WTC11 (cell line): ENCODE results near the gene COG6. TPM values are rescaled to one million over a fixed set of nuclear protein-coding genes. Genes with fewer than 3 reads are reported as not detected.

Experiments
- ATAC-seq: fragments of 200-7000 bp; cut with Tn5 transposase; 2 replicates; pipeline ENCODE4 v1.10.0; 2021; ENCODE audit warnings: mild to moderate bottlenecking, moderate library complexity
- CTCF ChIA-PET: fragments of 300-600 bp; sonication (Branson Sonifier 250); formaldehyde crosslinking; loops from one replicate; lab custom pipeline; 2021; ENCODE audit warnings: antibody characterized with exemption; lab: Charles Lee
- POLR2A ChIA-PET: fragments of 350-600 bp; sonication (Branson Sonifier 250); formaldehyde crosslinking; loops from one replicate; lab custom pipeline; 2021; ENCODE audit warnings: antibody characterized with exemption; lab: Charles Lee
- DNase-seq: peaks from one replicate; pipeline ENCODE4 v3.0.0; 2021; ENCODE audit warnings: low spot score
- H3K27ac Mint-ChIP-seq: 2 replicates; pipeline ENCODE4 v1.8.0; 2021; ENCODE audit warnings: mixed read lengths
- H3K27me3 Mint-ChIP-seq: 2 replicates; pipeline ENCODE4 v1.8.0; 2021; ENCODE audit warnings: low read depth, mild to moderate bottlenecking, moderate library complexity, mixed read lengths
- H3K36me3 Mint-ChIP-seq: 2 replicates; pipeline ENCODE4 v1.8.0; 2021; ENCODE audit warnings: mixed read lengths
- H3K4me1 Mint-ChIP-seq: 2 replicates; pipeline ENCODE4 v1.8.0; 2022; ENCODE audit warnings: mixed read lengths
- H3K4me3 Mint-ChIP-seq: 2 replicates; pipeline ENCODE4 v1.8.0; 2021; ENCODE audit warnings: mild to moderate bottlenecking, moderate library complexity, mixed read lengths
- H3K9me3 Mint-ChIP-seq: 2 replicates; pipeline ENCODE4 v1.8.0; 2021; ENCODE audit warnings: mixed read lengths
- CREB1 ChIP-seq: sonication (generic); formaldehyde crosslinking; IDR thresholded peaks from 2 replicates; pipeline ENCODE4 v1.8.0; 2023; ENCODE audit warnings: mild to moderate bottlenecking, missing genetic modification reagents
- ELF4 ChIP-seq: sonication (generic); formaldehyde crosslinking; IDR thresholded peaks from 2 replicates; pipeline ENCODE4 v1.8.1; 2022; ENCODE audit warnings: low read depth, mild to moderate bottlenecking, moderate library complexity, missing genetic modification reagents
- GABPB1 ChIP-seq: sonication (generic); formaldehyde crosslinking; IDR thresholded peaks from 2 replicates; pipeline ENCODE4 v1.8.1; 2023; ENCODE audit warnings: mild to moderate bottlenecking, missing genetic modification reagents
- KAT7 ChIP-seq: sonication (generic); formaldehyde crosslinking; IDR thresholded peaks from 2 replicates; pipeline ENCODE4 v1.8.1; 2023; ENCODE audit warnings: missing genetic modification reagents, mild to moderate bottlenecking, borderline replicate concordance
- NFE2L1 ChIP-seq: sonication (generic); formaldehyde crosslinking; IDR thresholded peaks from 2 replicates; pipeline ENCODE4 v1.8.1; 2023; ENCODE audit warnings: missing genetic modification reagents
- NR3C1 ChIP-seq: sonication (generic); formaldehyde crosslinking; conservative IDR thresholded peaks from 2 replicates; pipeline ENCODE4 v1.8.1; 2023; ENCODE audit warnings: low read depth, mild to moderate bottlenecking, missing genetic modification reagents
- RELA ChIP-seq: sonication (generic); formaldehyde crosslinking; IDR thresholded peaks from 2 replicates; pipeline ENCODE4 v1.8.1; 2022; ENCODE audit warnings: missing genetic modification reagents, mild to moderate bottlenecking, borderline replicate concordance
- SMAD4 ChIP-seq: sonication (generic); formaldehyde crosslinking; IDR thresholded peaks from 2 replicates; pipeline ENCODE4 v1.8.0; 2022; ENCODE audit warnings: mild to moderate bottlenecking, missing genetic modification reagents
- SOX15 ChIP-seq: fragments of 250-450 bp; sonication (Bioruptor Pico); IDR thresholded peaks from 2 replicates; pipeline ENCODE4 v1.9.0; 2021; ENCODE audit warnings: mild to moderate bottlenecking
- TCF7 ChIP-seq: sonication (generic); formaldehyde crosslinking; IDR thresholded peaks from 2 replicates; pipeline ENCODE4 v1.8.0; 2022; ENCODE audit warnings: mild to moderate bottlenecking, low read depth, missing genetic modification reagents, moderate library complexity
- TP53 ChIP-seq: sonication (generic); formaldehyde crosslinking; IDR thresholded peaks from 2 replicates; pipeline ENCODE4 v1.8.1; 2023; ENCODE audit warnings: mild to moderate bottlenecking, missing genetic modification reagents
- ZBTB21 ChIP-seq: sonication (generic); formaldehyde crosslinking; IDR thresholded peaks from 2 replicates; pipeline ENCODE4 v1.8.1; 2023; ENCODE audit warnings: mild to moderate bottlenecking, missing genetic modification reagents, borderline replicate concordance
- total RNA-seq: library from RNA; stranded (reverse); gene quantifications from 3 replicates; pipeline ENCODE4 v1.2.3, GENCODE V29; 2021
- TF ChIP-seq, protein P1 (sequence below): fragments of 250-450 bp; sonication (Bioruptor Pico); IDR thresholded peaks from 2 replicates; pipeline ENCODE4 v1.9.0; 2021; ENCODE audit warnings: mild to moderate bottlenecking
- TF ChIP-seq, protein P2 (sequence below): sonication (generic); formaldehyde crosslinking; IDR thresholded peaks from 2 replicates; pipeline ENCODE4 v1.8.1; 2023; ENCODE audit warnings: mild to moderate bottlenecking, missing genetic modification reagents, moderate library complexity
- TF ChIP-seq, protein P3 (sequence below): sonication (generic); formaldehyde crosslinking; IDR thresholded peaks from 2 replicates; pipeline ENCODE4 v1.8.1; 2023; ENCODE audit warnings: mild to moderate bottlenecking, moderate library complexity, missing genetic modification reagents
- TF ChIP-seq, protein P4 (sequence below): sonication (generic); formaldehyde crosslinking; IDR thresholded peaks from 2 replicates; pipeline ENCODE4 v1.8.1; 2022; ENCODE audit warnings: mild to moderate bottlenecking, missing genetic modification reagents, moderate library complexity, borderline replicate concordance
- TF ChIP-seq, protein P5 (sequence below): fragments of 250-450 bp; sonication (Bioruptor Pico); IDR thresholded peaks from 2 replicates; pipeline ENCODE4 v1.9.0; 2021; ENCODE audit warnings: moderate library complexity, mild to moderate bottlenecking, inconsistent platforms, borderline replicate concordance
- TF ChIP-seq, protein P6 (sequence below): sonication (generic); formaldehyde crosslinking; IDR thresholded peaks from 2 replicates; pipeline ENCODE4 v1.8.1; 2022; ENCODE audit warnings: mild to moderate bottlenecking, moderate library complexity, missing genetic modification reagents
- TF ChIP-seq, protein P7 (sequence below): sonication (generic); formaldehyde crosslinking; IDR thresholded peaks from 2 replicates; pipeline ENCODE4 v1.8.0; 2023; ENCODE audit warnings: missing genetic modification reagents, mild to moderate bottlenecking, borderline replicate concordance
- TF ChIP-seq, protein P8 (sequence below): sonication (generic); formaldehyde crosslinking; conservative IDR thresholded peaks from 2 replicates; pipeline ENCODE4 v1.8.1; 2023; ENCODE audit warnings: mild to moderate bottlenecking, low read depth, missing genetic modification reagents, moderate library complexity

The COG6 gene
- total RNA-seq, 1 experiment from 2014 or later = 23.0 TPM

DNA sequence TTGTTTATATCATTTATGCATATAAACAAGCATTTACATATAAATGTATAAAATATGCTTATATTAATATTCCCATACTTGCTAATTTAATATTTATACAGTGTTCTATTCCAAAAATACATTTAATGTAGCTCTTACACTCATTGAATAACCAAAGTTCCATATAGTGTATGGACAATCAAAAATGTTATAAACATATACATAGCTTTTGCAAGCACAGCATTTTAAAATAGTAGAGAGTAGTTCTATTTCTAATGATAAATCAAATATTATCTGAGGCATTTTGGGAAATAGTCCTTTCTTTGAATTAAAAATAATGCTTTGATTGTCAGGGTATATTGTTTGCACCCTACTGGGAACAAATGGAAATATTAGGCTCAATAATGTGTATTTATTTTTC is 22.5 kb upstream of the COG6 start (continued):
- TF ChIP-seq, protein P1, sequence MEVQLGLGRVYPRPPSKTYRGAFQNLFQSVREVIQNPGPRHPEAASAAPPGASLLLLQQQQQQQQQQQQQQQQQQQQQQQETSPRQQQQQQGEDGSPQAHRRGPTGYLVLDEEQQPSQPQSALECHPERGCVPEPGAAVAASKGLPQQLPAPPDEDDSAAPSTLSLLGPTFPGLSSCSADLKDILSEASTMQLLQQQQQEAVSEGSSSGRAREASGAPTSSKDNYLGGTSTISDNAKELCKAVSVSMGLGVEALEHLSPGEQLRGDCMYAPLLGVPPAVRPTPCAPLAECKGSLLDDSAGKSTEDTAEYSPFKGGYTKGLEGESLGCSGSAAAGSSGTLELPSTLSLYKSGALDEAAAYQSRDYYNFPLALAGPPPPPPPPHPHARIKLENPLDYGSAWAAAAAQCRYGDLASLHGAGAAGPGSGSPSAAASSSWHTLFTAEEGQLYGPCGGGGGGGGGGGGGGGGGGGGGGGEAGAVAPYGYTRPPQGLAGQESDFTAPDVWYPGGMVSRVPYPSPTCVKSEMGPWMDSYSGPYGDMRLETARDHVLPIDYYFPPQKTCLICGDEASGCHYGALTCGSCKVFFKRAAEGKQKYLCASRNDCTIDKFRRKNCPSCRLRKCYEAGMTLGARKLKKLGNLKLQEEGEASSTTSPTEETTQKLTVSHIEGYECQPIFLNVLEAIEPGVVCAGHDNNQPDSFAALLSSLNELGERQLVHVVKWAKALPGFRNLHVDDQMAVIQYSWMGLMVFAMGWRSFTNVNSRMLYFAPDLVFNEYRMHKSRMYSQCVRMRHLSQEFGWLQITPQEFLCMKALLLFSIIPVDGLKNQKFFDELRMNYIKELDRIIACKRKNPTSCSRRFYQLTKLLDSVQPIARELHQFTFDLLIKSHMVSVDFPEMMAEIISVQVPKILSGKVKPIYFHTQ = no peak

DNA sequence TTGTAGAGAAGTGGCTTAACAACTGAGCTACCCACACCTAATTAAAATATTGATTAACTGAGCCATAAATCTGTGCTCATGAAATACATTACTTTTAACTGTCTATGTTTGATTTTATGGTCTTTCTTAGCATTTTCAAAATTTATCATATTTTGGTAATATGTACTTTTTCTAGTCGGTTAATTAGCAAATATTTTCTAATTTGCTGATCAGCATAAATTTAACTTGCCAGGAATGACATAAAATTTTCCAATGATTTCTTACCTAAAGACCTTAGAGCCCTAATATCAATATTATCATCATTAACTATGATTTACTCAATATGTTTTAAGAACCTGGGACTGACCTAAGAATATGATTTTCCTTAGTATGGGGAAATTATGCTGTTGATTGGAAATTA is 19.9 kb upstream of the COG6 start:
- DNase-seq (no peak), ATAC-seq (no peak)
- Mint-ChIP-seq H3K4me1 (peaks cover 4% of the 10 kb centered on the region), H3K4me3 (no peak overlapping the region), H3K27ac (no peak overlapping the region), H3K9me3 (peaks cover 11% of the 10 kb centered on the region), H3K27me3 (peaks cover 4% of the 10 kb centered on the region), H3K36me3 (no peaks in the 10 kb centered on the region)
- POLR2A ChIA-PET = interaction anchor here (0.7 kb wide), 1 partner anchor 18 kb away, joined by 3 read pairs; no protein-coding TSS in a partner anchor
- CTCF ChIA-PET = interaction anchor here (0.8 kb wide), 1 partner anchor 19 kb away, joined by 3 read pairs; no protein-coding TSS in a partner anchor
- TF ChIP-seq TCF7 (no peak), TP53 (CRISPR knock-in tag) (no peak), RELA (CRISPR knock-in tag) (no peak), ZBTB21 (CRISPR knock-in tag) (no peak), SOX15 (CRISPR knock-in tag) (no peak), NR3C1 (CRISPR knock-in tag) (no peak), CREB1 (CRISPR knock-in tag) (no peak), GABPB1 (no peak), SMAD4 (CRISPR knock-in tag) (no peak), KAT7 (CRISPR knock-in tag) (no peak), ELF4 (no peak), NFE2L1 (CRISPR knock-in tag) (no peak)
- TF ChIP-seq, protein P2, sequence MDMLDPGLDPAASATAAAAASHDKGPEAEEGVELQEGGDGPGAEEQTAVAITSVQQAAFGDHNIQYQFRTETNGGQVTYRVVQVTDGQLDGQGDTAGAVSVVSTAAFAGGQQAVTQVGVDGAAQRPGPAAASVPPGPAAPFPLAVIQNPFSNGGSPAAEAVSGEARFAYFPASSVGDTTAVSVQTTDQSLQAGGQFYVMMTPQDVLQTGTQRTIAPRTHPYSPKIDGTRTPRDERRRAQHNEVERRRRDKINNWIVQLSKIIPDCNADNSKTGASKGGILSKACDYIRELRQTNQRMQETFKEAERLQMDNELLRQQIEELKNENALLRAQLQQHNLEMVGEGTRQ (CRISPR knock-in tag) = no peak
- TF ChIP-seq, protein P3, sequence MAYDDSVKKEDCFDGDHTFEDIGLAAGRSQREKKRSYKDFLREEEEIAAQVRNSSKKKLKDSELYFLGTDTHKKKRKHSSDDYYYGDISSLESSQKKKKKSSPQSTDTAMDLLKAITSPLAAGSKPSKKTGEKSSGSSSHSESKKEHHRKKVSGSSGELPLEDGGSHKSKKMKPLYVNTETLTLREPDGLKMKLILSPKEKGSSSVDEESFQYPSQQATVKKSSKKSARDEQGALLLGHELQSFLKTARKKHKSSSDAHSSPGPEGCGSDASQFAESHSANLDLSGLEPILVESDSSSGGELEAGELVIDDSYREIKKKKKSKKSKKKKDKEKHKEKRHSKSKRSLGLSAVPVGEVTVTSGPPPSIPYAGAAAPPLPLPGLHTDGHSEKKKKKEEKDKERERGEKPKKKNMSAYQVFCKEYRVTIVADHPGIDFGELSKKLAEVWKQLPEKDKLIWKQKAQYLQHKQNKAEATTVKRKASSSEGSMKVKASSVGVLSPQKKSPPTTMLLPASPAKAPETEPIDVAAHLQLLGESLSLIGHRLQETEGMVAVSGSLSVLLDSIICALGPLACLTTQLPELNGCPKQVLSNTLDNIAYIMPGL (CRISPR knock-in tag) = no peak
- TF ChIP-seq, protein P4, sequence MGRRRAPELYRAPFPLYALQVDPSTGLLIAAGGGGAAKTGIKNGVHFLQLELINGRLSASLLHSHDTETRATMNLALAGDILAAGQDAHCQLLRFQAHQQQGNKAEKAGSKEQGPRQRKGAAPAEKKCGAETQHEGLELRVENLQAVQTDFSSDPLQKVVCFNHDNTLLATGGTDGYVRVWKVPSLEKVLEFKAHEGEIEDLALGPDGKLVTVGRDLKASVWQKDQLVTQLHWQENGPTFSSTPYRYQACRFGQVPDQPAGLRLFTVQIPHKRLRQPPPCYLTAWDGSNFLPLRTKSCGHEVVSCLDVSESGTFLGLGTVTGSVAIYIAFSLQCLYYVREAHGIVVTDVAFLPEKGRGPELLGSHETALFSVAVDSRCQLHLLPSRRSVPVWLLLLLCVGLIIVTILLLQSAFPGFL (CRISPR knock-in tag) = no peak
- TF ChIP-seq, protein P5, sequence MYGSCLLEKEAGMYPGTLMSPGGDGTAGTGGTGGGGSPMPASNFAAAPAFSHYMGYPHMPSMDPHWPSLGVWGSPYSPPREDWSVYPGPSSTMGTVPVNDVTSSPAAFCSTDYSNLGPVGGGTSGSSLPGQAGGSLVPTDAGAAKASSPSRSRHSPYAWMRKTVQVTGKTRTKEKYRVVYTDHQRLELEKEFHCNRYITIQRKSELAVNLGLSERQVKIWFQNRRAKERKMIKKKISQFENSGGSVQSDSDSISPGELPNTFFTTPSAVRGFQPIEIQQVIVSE (CRISPR knock-in tag) = no peak
- TF ChIP-seq, protein P6, sequence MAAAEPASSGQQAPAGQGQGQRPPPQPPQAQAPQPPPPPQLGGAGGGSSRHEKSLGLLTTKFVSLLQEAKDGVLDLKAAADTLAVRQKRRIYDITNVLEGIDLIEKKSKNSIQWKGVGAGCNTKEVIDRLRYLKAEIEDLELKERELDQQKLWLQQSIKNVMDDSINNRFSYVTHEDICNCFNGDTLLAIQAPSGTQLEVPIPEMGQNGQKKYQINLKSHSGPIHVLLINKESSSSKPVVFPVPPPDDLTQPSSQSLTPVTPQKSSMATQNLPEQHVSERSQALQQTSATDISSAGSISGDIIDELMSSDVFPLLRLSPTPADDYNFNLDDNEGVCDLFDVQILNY (CRISPR knock-in tag) = no peak
- TF ChIP-seq, protein P7, sequence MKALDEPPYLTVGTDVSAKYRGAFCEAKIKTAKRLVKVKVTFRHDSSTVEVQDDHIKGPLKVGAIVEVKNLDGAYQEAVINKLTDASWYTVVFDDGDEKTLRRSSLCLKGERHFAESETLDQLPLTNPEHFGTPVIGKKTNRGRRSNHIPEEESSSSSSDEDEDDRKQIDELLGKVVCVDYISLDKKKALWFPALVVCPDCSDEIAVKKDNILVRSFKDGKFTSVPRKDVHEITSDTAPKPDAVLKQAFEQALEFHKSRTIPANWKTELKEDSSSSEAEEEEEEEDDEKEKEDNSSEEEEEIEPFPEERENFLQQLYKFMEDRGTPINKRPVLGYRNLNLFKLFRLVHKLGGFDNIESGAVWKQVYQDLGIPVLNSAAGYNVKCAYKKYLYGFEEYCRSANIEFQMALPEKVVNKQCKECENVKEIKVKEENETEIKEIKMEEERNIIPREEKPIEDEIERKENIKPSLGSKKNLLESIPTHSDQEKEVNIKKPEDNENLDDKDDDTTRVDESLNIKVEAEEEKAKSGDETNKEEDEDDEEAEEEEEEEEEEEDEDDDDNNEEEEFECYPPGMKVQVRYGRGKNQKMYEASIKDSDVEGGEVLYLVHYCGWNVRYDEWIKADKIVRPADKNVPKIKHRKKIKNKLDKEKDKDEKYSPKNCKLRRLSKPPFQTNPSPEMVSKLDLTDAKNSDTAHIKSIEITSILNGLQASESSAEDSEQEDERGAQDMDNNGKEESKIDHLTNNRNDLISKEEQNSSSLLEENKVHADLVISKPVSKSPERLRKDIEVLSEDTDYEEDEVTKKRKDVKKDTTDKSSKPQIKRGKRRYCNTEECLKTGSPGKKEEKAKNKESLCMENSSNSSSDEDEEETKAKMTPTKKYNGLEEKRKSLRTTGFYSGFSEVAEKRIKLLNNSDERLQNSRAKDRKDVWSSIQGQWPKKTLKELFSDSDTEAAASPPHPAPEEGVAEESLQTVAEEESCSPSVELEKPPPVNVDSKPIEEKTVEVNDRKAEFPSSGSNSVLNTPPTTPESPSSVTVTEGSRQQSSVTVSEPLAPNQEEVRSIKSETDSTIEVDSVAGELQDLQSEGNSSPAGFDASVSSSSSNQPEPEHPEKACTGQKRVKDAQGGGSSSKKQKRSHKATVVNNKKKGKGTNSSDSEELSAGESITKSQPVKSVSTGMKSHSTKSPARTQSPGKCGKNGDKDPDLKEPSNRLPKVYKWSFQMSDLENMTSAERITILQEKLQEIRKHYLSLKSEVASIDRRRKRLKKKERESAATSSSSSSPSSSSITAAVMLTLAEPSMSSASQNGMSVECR = no peak
- TF ChIP-seq, protein P8, sequence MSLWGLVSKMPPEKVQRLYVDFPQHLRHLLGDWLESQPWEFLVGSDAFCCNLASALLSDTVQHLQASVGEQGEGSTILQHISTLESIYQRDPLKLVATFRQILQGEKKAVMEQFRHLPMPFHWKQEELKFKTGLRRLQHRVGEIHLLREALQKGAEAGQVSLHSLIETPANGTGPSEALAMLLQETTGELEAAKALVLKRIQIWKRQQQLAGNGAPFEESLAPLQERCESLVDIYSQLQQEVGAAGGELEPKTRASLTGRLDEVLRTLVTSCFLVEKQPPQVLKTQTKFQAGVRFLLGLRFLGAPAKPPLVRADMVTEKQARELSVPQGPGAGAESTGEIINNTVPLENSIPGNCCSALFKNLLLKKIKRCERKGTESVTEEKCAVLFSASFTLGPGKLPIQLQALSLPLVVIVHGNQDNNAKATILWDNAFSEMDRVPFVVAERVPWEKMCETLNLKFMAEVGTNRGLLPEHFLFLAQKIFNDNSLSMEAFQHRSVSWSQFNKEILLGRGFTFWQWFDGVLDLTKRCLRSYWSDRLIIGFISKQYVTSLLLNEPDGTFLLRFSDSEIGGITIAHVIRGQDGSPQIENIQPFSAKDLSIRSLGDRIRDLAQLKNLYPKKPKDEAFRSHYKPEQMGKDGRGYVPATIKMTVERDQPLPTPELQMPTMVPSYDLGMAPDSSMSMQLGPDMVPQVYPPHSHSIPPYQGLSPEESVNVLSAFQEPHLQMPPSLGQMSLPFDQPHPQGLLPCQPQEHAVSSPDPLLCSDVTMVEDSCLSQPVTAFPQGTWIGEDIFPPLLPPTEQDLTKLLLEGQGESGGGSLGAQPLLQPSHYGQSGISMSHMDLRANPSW (CRISPR knock-in tag) = no peak
